WTC11 (cell line): ENCODE data around the gene ASB1.

ENCODE experiments used
- JUN ChIP-seq: sonication (generic); formaldehyde crosslinking; IDR thresholded peaks from 2 replicates; pipeline ENCODE4 v1.8.0; 2023; ENCODE audit warnings: mild to moderate bottlenecking, missing genetic modification reagents
- NR2C2 ChIP-seq: sonication (generic); formaldehyde crosslinking; IDR thresholded peaks from 2 replicates; pipeline ENCODE4 v1.8.0; 2022; ENCODE audit warnings: mild to moderate bottlenecking, missing genetic modification reagents
- ZNF138 ChIP-seq: sonication (generic); formaldehyde crosslinking; conservative IDR thresholded peaks from 2 replicates; pipeline ENCODE4 v1.8.1; 2022; ENCODE audit warnings: mild to moderate bottlenecking, moderate library complexity, missing genetic modification reagents
- ZNF263 ChIP-seq: sonication (generic); formaldehyde crosslinking; IDR thresholded peaks from 2 replicates; pipeline ENCODE4 v1.8.1; 2022; ENCODE audit warnings: low read depth, mild to moderate bottlenecking, moderate library complexity, missing genetic modification reagents
- TF ChIP-seq, protein P1 (sequence below): fragments of 200-600 bp; IDR thresholded peaks from 2 replicates; pipeline ENCODE4 v1.8.0; 2022; ENCODE audit warnings: antibody characterized with exemption
- TF ChIP-seq, protein P2 (sequence below): sonication (generic); formaldehyde crosslinking; IDR thresholded peaks from 2 replicates; pipeline ENCODE4 v1.8.1; 2023; ENCODE audit warnings: mild to moderate bottlenecking, missing genetic modification reagents, moderate library complexity
- TF ChIP-seq, protein P3 (sequence below): sonication (generic); formaldehyde crosslinking; IDR thresholded peaks from 2 replicates; pipeline ENCODE4 v1.8.1; 2022; ENCODE audit warnings: mild to moderate bottlenecking, moderate library complexity, missing genetic modification reagents

DNA sequence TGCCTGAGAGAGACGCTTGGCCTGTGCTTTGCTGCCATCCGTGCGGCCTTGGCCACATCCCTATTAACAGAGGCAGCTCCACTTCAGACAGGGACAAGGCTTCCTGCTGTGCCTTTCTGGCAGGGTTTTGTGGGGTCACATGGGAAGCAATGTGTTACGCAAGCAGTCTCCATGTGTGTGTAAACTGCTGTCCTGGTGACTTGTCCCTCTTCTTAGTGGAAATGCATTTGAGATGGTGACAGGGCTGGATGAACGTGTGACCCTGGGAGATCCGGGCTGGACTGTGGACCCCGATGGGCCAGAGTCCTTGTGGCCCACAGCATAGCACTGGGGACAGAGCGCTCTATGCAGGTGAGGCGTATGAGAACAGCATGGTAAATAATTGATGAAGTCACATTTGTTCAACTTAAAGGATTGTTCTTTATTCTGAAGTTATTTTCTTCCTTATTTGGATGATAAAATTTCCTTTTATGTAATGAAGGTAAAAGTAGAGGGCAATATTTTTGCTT, 23.2 kb downstream of the ASB1 start:
- TF ChIP-seq NR2C2 (no peak), ZNF138 (CRISPR knock-in tag) (no peak), JUN (CRISPR knock-in tag) (no peak), ZNF263 (CRISPR knock-in tag) (no peak)
- TF ChIP-seq, protein P1, sequence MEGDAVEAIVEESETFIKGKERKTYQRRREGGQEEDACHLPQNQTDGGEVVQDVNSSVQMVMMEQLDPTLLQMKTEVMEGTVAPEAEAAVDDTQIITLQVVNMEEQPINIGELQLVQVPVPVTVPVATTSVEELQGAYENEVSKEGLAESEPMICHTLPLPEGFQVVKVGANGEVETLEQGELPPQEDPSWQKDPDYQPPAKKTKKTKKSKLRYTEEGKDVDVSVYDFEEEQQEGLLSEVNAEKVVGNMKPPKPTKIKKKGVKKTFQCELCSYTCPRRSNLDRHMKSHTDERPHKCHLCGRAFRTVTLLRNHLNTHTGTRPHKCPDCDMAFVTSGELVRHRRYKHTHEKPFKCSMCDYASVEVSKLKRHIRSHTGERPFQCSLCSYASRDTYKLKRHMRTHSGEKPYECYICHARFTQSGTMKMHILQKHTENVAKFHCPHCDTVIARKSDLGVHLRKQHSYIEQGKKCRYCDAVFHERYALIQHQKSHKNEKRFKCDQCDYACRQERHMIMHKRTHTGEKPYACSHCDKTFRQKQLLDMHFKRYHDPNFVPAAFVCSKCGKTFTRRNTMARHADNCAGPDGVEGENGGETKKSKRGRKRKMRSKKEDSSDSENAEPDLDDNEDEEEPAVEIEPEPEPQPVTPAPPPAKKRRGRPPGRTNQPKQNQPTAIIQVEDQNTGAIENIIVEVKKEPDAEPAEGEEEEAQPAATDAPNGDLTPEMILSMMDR: no peak
- TF ChIP-seq, protein P2, sequence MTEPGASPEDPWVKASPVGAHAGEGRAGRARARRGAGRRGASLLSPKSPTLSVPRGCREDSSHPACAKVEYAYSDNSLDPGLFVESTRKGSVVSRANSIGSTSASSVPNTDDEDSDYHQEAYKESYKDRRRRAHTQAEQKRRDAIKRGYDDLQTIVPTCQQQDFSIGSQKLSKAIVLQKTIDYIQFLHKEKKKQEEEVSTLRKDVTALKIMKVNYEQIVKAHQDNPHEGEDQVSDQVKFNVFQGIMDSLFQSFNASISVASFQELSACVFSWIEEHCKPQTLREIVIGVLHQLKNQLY (CRISPR knock-in tag): no peak
- TF ChIP-seq, protein P3, sequence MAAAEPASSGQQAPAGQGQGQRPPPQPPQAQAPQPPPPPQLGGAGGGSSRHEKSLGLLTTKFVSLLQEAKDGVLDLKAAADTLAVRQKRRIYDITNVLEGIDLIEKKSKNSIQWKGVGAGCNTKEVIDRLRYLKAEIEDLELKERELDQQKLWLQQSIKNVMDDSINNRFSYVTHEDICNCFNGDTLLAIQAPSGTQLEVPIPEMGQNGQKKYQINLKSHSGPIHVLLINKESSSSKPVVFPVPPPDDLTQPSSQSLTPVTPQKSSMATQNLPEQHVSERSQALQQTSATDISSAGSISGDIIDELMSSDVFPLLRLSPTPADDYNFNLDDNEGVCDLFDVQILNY (CRISPR knock-in tag): no peak
